Activated B cell treated with CpG ODN at 0.5 μM for 24 hours (primary cell): ENCODE data around the gene ASB3. TPM values are rescaled to one million over a fixed set of nuclear protein-coding genes. Genes with fewer than 3 reads are reported as not detected.

Experiments used
- ATAC-seq: fragments of 200-7000 bp; cut with Tn5 transposase; one replicate; pipeline ENCODE4 v1.10.0; 2021; ENCODE audit warnings: low read depth, mild to moderate bottlenecking, moderate library complexity
- CTCF ChIA-PET: fragments of 350-600 bp; sonication (Branson Sonifier 250); formaldehyde crosslinking; loops from one replicate; lab custom pipeline; 2021; ENCODE audit warnings: antibody characterized with exemption; lab: Charles Lee
- POLR2A ChIA-PET: fragments of 350-600 bp; sonication (Branson Sonifier 250); formaldehyde crosslinking; loops from one replicate; lab custom pipeline; 2021; ENCODE audit warnings: antibody characterized with exemption; lab: Charles Lee
- DNase-seq: peaks from one replicate; pipeline ENCODE4 v3.0.0; 2022
- H3K27ac Mint-ChIP-seq: one replicate; pipeline ENCODE4 v1.8.0; 2020; ENCODE audit warnings: mixed read lengths
- H3K27me3 Mint-ChIP-seq: one replicate; pipeline ENCODE4 v1.8.0; 2021; ENCODE audit warnings: mixed read lengths
- H3K36me3 Mint-ChIP-seq: one replicate; pipeline ENCODE4 v1.8.0; 2021; ENCODE audit warnings: low read depth, mixed read lengths
- H3K4me1 Mint-ChIP-seq: one replicate; pipeline ENCODE4 v1.8.0; 2021; ENCODE audit warnings: mixed read lengths
- H3K4me3 Mint-ChIP-seq: one replicate; pipeline ENCODE4 v1.8.0; 2020; ENCODE audit warnings: mild to moderate bottlenecking, mixed read lengths
- H3K9me3 Mint-ChIP-seq: one replicate; pipeline ENCODE4 v1.8.0; 2020; ENCODE audit warnings: mixed read lengths
- CTCF ChIP-seq: fragments of 200-600 bp; IDR thresholded peaks from one replicate; pipeline ENCODE4 v1.8.0; 2022; ENCODE audit warnings: antibody characterized with exemption, mild to moderate bottlenecking
- intact Hi-C: fragments of 100-400 bp; cut with micrococcal nuclease; formaldehyde crosslinking; loops from one replicate; pipeline ENCODE4 v1.15.1; 2024
- total RNA-seq: library from RNA; stranded (reverse); gene quantifications from 2 replicates; pipeline ENCODE4 v1.2.3, GENCODE V29; 2022

ASB3 gene
- total RNA-seq, 1 donor from 2014 or later, result 22.8 TPM

GRCh38 chr2:53629001-53629400 lies 157.8 kb downstream of the ASB3 start:
- no peak for DNase-seq
- CTCF ChIA-PET, result no interaction called here
- POLR2A ChIA-PET, result no interaction called here
- intact Hi-C loops, result no loop called here
- no peak overlapping the region for H3K4me3 Mint-ChIP-seq
- no peaks in the 10 kb centered on the region for H3K4me1 Mint-ChIP-seq
- H3K27ac Mint-ChIP-seq, result no peak overlapping the region
- no peaks in the 10 kb centered on the region for H3K27me3 Mint-ChIP-seq
- no peaks in the 10 kb centered on the region for H3K9me3 Mint-ChIP-seq
- H3K36me3 Mint-ChIP-seq, result no peaks in the 10 kb centered on the region
- no peak for ATAC-seq
- TF ChIP-seq CTCF, result no peak

GRCh38 chr2:53622141-53622540 lies 164.6 kb downstream of the ASB3 start:
- Mint-ChIP-seq H3K4me3 (no peak overlapping the region), H3K27ac (no peak overlapping the region), H3K4me1 (no peaks in the 10 kb centered on the region), H3K9me3 (no peaks in the 10 kb centered on the region), H3K27me3 (no peaks in the 10 kb centered on the region), H3K36me3 (no peaks in the 10 kb centered on the region)
- no peak for DNase-seq
- POLR2A ChIA-PET, result no interaction called here
- intact Hi-C loops, result no loop called here
- TF ChIP-seq CTCF, result no peak
- ATAC-seq, result no peak
- CTCF ChIA-PET, result no interaction called here

GRCh38 chr2:53620981-53621380 lies 165.8 kb downstream of the ASB3 start:
- ATAC-seq, result no peak
- Mint-ChIP-seq H3K27me3 (peaks cover under 1% of the 10 kb centered on the region), H3K9me3 (no peaks in the 10 kb centered on the region), H3K27ac (no peak overlapping the region), H3K4me3 (no peak overlapping the region), H3K36me3 (no peaks in the 10 kb centered on the region), H3K4me1 (no peaks in the 10 kb centered on the region)
- no peak for DNase-seq
- intact Hi-C loops, result no loop called here
- ChIA-PET CTCF (no interaction called here), POLR2A (no interaction called here)
- no peak for TF ChIP-seq CTCF

Other genes starting within 250 kb of the ASB3 start
- 7.0 and 7.6 TPM in 2 replicates for gene CHAC2, start 19.1 kb downstream of the ASB3 start, total RNA-seq
- gene ERLEC1, start 91 bp upstream of the ASB3 start, total RNA-seq, result 16.8 and 18.2 TPM in 2 replicates
- 5.7 and 6.3 TPM in 2 replicates for gene GPR75, start 73.0 kb upstream of the ASB3 start, total RNA-seq
- 73.2 and 74.3 TPM in 2 replicates for gene PSME4, start 184.0 kb upstream of the ASB3 start, total RNA-seq